Measurements from ENCODE around the gene BLOC1S1. TPM values are rescaled to one million over a fixed set of nuclear protein-coding genes. Genes with fewer than 3 reads are reported as not detected.

The BLOC1S1 gene
- total RNA-seq, 1 experiment from 2014 or later: 87.3 TPM

DNA sequence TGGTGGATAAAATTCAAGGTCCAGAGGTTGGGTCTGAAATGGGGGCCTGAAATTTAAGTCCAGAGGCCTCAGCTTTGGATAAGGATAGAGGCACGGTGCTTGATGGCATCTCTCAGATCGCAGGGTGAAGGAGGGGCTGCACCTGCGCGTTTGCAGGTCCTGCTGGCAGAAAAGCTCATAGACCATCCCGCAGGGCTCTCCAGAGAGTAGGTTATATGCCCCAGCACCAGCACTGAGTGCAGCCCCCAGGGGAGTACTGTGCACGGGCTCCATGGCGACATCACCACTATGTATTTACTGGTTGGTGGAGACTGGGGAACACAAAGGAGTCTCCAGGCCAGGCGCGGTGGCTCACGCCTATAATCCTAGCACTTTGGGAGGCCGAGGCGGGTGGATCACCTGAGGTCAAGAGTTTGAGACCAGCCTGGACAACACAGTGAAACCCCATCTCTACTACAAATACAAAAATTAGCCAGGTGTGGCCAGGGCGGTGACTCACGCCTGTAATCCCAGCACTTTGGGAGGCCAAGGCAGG is 17.2 kb downstream of the BLOC1S1 start:
- no TSS peak for BruUV-seq (replicated peaks)
- Histone ChIP-seq H3K27ac (ENCODE audit: low read length) (no peak overlapping the region), H3K9me3 (ENCODE audit: control insufficient read depth, insufficient read depth, low read depth, low read length) (no peaks in the 10 kb centered on the region), H3K4me1 (ENCODE audit: control insufficient read depth, insufficient read depth, low read length) (peaks cover 17% of the 10 kb centered on the region), H3K36me3 (ENCODE audit: control insufficient read depth, insufficient read depth, low read length) (0 out of 2 replicates have a peak, but pooled peaks cover 2% of the 10 kb centered on the region), H3K27me3 (ENCODE audit: control insufficient read depth, insufficient read depth, low read length) (no peaks in the 10 kb centered on the region), H3K4me3 (ENCODE audit: low read depth in 2 of 2, low read length in 2 of 2) (no peak overlapping the region)
- in situ Hi-C loops (cut with HindIII; ENCODE audit: low pct_unique_long_range_greater_than_20kb, low sequenced_read_pairs) (no loop called here), intact Hi-C loops (cut with micrococcal nuclease; ENCODE audit: unreplicated experiment) (no loop called here)
- TF ChIP-seq, protein P1, sequence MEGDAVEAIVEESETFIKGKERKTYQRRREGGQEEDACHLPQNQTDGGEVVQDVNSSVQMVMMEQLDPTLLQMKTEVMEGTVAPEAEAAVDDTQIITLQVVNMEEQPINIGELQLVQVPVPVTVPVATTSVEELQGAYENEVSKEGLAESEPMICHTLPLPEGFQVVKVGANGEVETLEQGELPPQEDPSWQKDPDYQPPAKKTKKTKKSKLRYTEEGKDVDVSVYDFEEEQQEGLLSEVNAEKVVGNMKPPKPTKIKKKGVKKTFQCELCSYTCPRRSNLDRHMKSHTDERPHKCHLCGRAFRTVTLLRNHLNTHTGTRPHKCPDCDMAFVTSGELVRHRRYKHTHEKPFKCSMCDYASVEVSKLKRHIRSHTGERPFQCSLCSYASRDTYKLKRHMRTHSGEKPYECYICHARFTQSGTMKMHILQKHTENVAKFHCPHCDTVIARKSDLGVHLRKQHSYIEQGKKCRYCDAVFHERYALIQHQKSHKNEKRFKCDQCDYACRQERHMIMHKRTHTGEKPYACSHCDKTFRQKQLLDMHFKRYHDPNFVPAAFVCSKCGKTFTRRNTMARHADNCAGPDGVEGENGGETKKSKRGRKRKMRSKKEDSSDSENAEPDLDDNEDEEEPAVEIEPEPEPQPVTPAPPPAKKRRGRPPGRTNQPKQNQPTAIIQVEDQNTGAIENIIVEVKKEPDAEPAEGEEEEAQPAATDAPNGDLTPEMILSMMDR (IDR thresholded peaks at IDR 0.05): no peak
- no peak for TF ChIP-seq SIN3A (IDR thresholded peaks at IDR 0.05; ENCODE audit: borderline replicate concordance, insufficient read depth, low read depth, low read length)
- TF ChIP-seq POLR2AphosphoS5 (IDR thresholded peaks at IDR 0.05; ENCODE audit: low read depth, low read length): no peak
- no peak for TF ChIP-seq TCF7L2 (IDR thresholded peaks at IDR 0.05; ENCODE audit: low read depth, low read length)
- TF ChIP-seq, protein P2, sequence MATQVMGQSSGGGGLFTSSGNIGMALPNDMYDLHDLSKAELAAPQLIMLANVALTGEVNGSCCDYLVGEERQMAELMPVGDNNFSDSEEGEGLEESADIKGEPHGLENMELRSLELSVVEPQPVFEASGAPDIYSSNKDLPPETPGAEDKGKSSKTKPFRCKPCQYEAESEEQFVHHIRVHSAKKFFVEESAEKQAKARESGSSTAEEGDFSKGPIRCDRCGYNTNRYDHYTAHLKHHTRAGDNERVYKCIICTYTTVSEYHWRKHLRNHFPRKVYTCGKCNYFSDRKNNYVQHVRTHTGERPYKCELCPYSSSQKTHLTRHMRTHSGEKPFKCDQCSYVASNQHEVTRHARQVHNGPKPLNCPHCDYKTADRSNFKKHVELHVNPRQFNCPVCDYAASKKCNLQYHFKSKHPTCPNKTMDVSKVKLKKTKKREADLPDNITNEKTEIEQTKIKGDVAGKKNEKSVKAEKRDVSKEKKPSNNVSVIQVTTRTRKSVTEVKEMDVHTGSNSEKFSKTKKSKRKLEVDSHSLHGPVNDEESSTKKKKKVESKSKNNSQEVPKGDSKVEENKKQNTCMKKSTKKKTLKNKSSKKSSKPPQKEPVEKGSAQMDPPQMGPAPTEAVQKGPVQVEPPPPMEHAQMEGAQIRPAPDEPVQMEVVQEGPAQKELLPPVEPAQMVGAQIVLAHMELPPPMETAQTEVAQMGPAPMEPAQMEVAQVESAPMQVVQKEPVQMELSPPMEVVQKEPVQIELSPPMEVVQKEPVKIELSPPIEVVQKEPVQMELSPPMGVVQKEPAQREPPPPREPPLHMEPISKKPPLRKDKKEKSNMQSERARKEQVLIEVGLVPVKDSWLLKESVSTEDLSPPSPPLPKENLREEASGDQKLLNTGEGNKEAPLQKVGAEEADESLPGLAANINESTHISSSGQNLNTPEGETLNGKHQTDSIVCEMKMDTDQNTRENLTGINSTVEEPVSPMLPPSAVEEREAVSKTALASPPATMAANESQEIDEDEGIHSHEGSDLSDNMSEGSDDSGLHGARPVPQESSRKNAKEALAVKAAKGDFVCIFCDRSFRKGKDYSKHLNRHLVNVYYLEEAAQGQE (IDR thresholded peaks at IDR 0.05; ENCODE audit: insufficient read depth in 1 of 2, low read depth in 2 of 2, low read length in 1 of 2): no peak
- no peak for DNase-seq (ENCODE audit: low read depth, low spot score)
- POLR2A ChIA-PET: no interaction called here
- CTCF ChIA-PET: no interaction called here
- ATAC-seq: no peak

DNA sequence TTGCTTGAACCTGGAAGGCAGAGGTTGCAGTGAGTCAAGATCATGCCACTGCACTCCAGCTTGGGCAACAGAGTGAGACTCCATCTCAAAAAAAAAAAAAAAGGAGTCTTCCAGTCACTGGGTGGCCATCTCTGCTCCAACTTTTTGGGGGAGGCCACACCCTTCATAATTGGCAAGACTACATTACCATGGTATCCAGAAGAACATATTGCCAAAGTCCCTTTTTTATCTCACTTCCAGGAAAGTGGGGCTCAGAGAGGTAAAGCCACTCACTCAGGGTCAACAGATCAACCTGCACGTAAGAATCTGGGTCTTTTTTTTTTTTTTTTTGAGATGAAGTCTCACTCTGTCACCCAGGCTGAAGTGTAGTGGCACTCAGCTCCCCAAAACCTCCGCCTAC is 18.0 kb downstream of the BLOC1S1 start:
- no peak for ATAC-seq
- intact Hi-C loops (cut with micrococcal nuclease; ENCODE audit: unreplicated experiment) (no loop called here), in situ Hi-C loops (cut with HindIII; ENCODE audit: low pct_unique_long_range_greater_than_20kb, low sequenced_read_pairs) (no loop called here)
- no peak overlapping the region for H3K27ac ChIP-seq (ENCODE audit: low read length)
- ChIA-PET CTCF (no interaction called here), POLR2A (no interaction called here)
- H3K9me3 ChIP-seq (ENCODE audit: control insufficient read depth, insufficient read depth, low read depth, low read length): no peaks in the 10 kb centered on the region
- DNase-seq (ENCODE audit: low read depth, low spot score): no peak
- peaks cover 17% of the 10 kb centered on the region for H3K4me1 ChIP-seq (ENCODE audit: control insufficient read depth, insufficient read depth, low read length)
- BruUV-seq (replicated peaks): no TSS peak
- no peaks in the 10 kb centered on the region for H3K27me3 ChIP-seq (ENCODE audit: control insufficient read depth, insufficient read depth, low read length)
- no peaks in the 10 kb centered on the region for H3K36me3 ChIP-seq (ENCODE audit: control insufficient read depth, insufficient read depth, low read length)
- H3K4me3 ChIP-seq (ENCODE audit: low read depth in 2 of 2, low read length in 2 of 2): no peak overlapping the region
- TF ChIP-seq POLR2AphosphoS5 (IDR thresholded peaks at IDR 0.05; ENCODE audit: low read depth, low read length) (no peak), SIN3A (IDR thresholded peaks at IDR 0.05; ENCODE audit: borderline replicate concordance, insufficient read depth, low read depth, low read length) (no peak), TCF7L2 (IDR thresholded peaks at IDR 0.05; ENCODE audit: low read depth, low read length) (no peak)
- TF ChIP-seq, protein P1 (IDR thresholded peaks at IDR 0.05): no peak
- TF ChIP-seq, protein P2 (IDR thresholded peaks at IDR 0.05; ENCODE audit: insufficient read depth in 1 of 2, low read depth in 2 of 2, low read length in 1 of 2): no peak

Data from Panc1 (cell line).